ENCODE data around the gene SEMA4C.

DNA sequence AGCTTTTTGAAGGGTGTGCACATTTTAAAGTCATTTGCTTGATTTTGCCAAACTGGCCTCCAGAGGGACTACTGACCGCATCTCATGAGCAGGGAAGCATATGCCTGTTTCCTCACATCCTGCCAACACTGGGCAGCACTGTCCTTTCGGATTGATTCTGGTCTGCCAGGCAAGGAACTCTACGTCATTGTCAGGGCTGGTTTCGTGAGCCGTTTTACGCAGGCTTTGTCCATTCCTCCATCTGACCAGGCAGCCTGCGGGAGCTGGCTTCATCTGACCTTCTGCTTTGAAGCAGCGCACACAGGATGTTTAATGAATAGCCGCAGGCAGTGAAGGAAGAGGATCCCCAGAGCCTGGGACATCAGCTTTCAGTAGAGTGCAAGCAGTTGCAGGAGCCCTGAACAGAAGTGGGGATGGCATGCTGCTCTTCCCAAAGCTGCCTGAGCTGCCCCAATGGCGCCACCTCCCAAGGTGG, 46.3 kb upstream of the SEMA4C start:
- TF ChIP-seq POLR2A (IDR thresholded peaks at IDR 0.05; ENCODE audit: low read length) = no peak
- no peak for TF ChIP-seq GATA1 (IDR thresholded peaks at IDR 0.05; ENCODE audit: low read depth, low read length)
